HepG2 (cell line): ENCODE data around the gene DSCAML1. TPM values are rescaled to one million over a fixed set of nuclear protein-coding genes. Genes with fewer than 3 reads are reported as not detected.

Experiments
- ATAC-seq: fragments of 200-7000 bp; cut with Tn5 transposase; 3 replicates; pipeline ENCODE4 v1.9.1; 2020; ENCODE audit warnings: mild to moderate bottlenecking, moderate library complexity
- BruUV-seq: library from RNA; stranded (reverse); fragments of 400-500 nt; replicated peaks from 2 replicates; lab custom pipeline; 2021; lab: Mats Ljungman, UMichigan
- CTCF ChIA-PET: fragments of 300-600 bp; formaldehyde crosslinking; extraction: SDS; loops from one replicate; lab custom pipeline; 2021; ENCODE audit warnings: low total read pairs, inconsistent platforms, low intra/inter-chr PET ratio; lab: Yijun Ruan, JAX
- POLR2A ChIA-PET: fragments of 350-600 bp; sonication (Branson Sonifier 250); formaldehyde crosslinking; loops from one replicate; lab custom pipeline; 2020; ENCODE audit warnings: antibody characterized with exemption, inconsistent platforms; lab: Yijun Ruan, JAX
- DNase-seq: peaks from one replicate; pipeline ENCODE4 v3.0.0-alpha.2; 2015; ENCODE audit warnings: low spot score
- FAIRE-seq: peaks from 3 replicates; lab custom pipeline; 2011; peaks lifted over from hg19 to GRCh38; lab: Jason Lieb, UNC
- H2AFZ ChIP-seq: one replicate; pipeline ENCODE4 v1.6.1; 2011; ENCODE audit warnings: low read length, inconsistent platforms
- H3K27ac ChIP-seq: fragments of 300-600 bp; 3 replicates; pipeline ENCODE4 v1.8.0; 2011; ENCODE audit warnings: mixed run types, mild to moderate bottlenecking, mixed read lengths, low read length, inconsistent platforms; ENCODE audit not compliant: insufficient read depth; ENCODE audit errors: extremely low read length
- H3K27me3 ChIP-seq, 2 experiments: fragments of 200-600 bp in 1 of 2; 2 replicates in 1 of 2; 3 replicates in 1 of 2; pipeline versions ENCODE4 v1.6.0 to v1.8.0; 2011; ENCODE audit warnings: low read length in 2 of 2, mild to moderate bottlenecking in 2 of 2, moderate library complexity in 2 of 2, inconsistent platforms in 1 of 2; ENCODE audit not compliant: insufficient read depth in 2 of 2, control insufficient read depth in 1 of 2
- H3K36me3 ChIP-seq, 2 experiments: fragments of 200-600 bp in 1 of 2; replicated peaks in 1 of 2; 2 replicates in 1 of 2; 3 replicates in 1 of 2; pipeline versions ENCODE4 v1.5.1 to v1.8.0; 2011; ENCODE audit warnings: low read length in 2 of 2, inconsistent platforms in 1 of 2; ENCODE audit not compliant: insufficient read depth in 2 of 2, control insufficient read depth in 1 of 2
- H3K4me1 ChIP-seq: 2 replicates; pipeline ENCODE4 v1.5.1; 2012; ENCODE audit warnings: low read length, inconsistent platforms; ENCODE audit not compliant: insufficient read depth
- H3K4me2 ChIP-seq: 2 replicates; pipeline ENCODE4 v1.6.0; 2011; ENCODE audit warnings: low read depth, low read length, inconsistent platforms
- H3K4me3 ChIP-seq, 3 experiments: fragments of 200-600 bp in 1 of 3; sonication (generic), shearing (Covaris generic) in 1 of 3; replicated peaks in 1 of 3; 2 replicates each; pipeline ENCODE4 v1.5.1; 2011 to 2016; ENCODE audit warnings: low read length in 3 of 3, inconsistent platforms in 2 of 3, low read depth in 2 of 3, mild to moderate bottlenecking in 2 of 3, control low read depth in 1 of 3, mixed read lengths in 1 of 3; ENCODE audit not compliant: insufficient read depth in 1 of 3
- H3K79me2 ChIP-seq: one replicate; pipeline ENCODE4 v1.6.1; 2011; ENCODE audit warnings: low read length, inconsistent platforms; ENCODE audit not compliant: insufficient read depth
- H3K9ac ChIP-seq: 2 replicates; pipeline ENCODE4 v1.6.0; 2011; ENCODE audit warnings: mild to moderate bottlenecking, low read depth, low read length, inconsistent platforms; ENCODE audit not compliant: insufficient read depth
- H3K9me3 ChIP-seq: 2 replicates; pipeline ENCODE4 v1.5.1; 2012; ENCODE audit warnings: mild to moderate bottlenecking, low read length
- H4K20me1 ChIP-seq: 2 replicates; pipeline ENCODE4 v1.6.0; 2011; ENCODE audit warnings: inconsistent platforms, mild to moderate bottlenecking, low read length, moderate library complexity; ENCODE audit not compliant: insufficient read depth
- FOSL1 ChIP-seq: sonication (generic); formaldehyde crosslinking; IDR thresholded peaks from 2 replicates; pipeline ENCODE4 v1.9.0; 2021; ENCODE audit warnings: missing genetic modification reagents, borderline replicate concordance
- MLXIP ChIP-seq: sonication (generic); formaldehyde crosslinking; IDR thresholded peaks from 2 replicates; pipeline ENCODE4 v1.9.0; 2021; ENCODE audit warnings: missing genetic modification reagents, borderline replicate concordance
- MTF2 ChIP-seq: sonication (generic); formaldehyde crosslinking; IDR thresholded peaks from 2 replicates; pipeline ENCODE4 v1.5.0; 2020; ENCODE audit warnings: missing genetic modification reagents, borderline replicate concordance
- SMAD1 ChIP-seq: sonication (generic); formaldehyde crosslinking; IDR thresholded peaks from 2 replicates; pipeline ENCODE4 v1.4.0; 2020; ENCODE audit warnings: missing genetic modification reagents, low read depth, mild to moderate bottlenecking, borderline replicate concordance
- SMAD3 ChIP-seq: sonication (generic); formaldehyde crosslinking; IDR thresholded peaks from 2 replicates; pipeline ENCODE4 v1.4.0; 2020; ENCODE audit warnings: missing genetic modification reagents
- ZNF136 ChIP-seq: sonication (generic); formaldehyde crosslinking; IDR thresholded peaks from 2 replicates; pipeline ENCODE4 v1.8.1; 2022; ENCODE audit warnings: low read depth, mild to moderate bottlenecking, moderate library complexity, missing genetic modification reagents
- ZNF619 ChIP-seq: sonication (generic); formaldehyde crosslinking; IDR thresholded peaks from 2 replicates; pipeline ENCODE4 v1.4.0; 2020; ENCODE audit warnings: mild to moderate bottlenecking, missing genetic modification reagents
- ZNF839 ChIP-seq: sonication (generic); formaldehyde crosslinking; IDR thresholded peaks from 2 replicates; pipeline ENCODE4 v1.4.0; 2020; ENCODE audit warnings: missing genetic modification reagents, mild to moderate bottlenecking, borderline replicate concordance
- WGBS: methylation state at CpG from one replicate; pipeline ENCODE4 v1.1.6; 2017; ENCODE audit warnings: low lambda C conversion rate; 5-methylcytosine and 5-hydroxymethylcytosine counted together
- in situ Hi-C: cut with HindIII; loops from 2 replicates; pipeline ENCODE4 v1.10.0; 2017; ENCODE audit warnings: low pct_unique_long_range_greater_than_20kb; ENCODE audit not compliant: extremely low pct_ligation_motif_present
- intact Hi-C: fragments of 100-400 bp; cut with micrococcal nuclease; formaldehyde crosslinking; loops from one replicate; pipeline ENCODE4 v1.10.0; 2022; ENCODE audit not compliant: unreplicated experiment
- polyA plus RNA-seq, 8 experiments: library from polyadenylated mRNA; depleted of rRNA in 3 of 8; stranded (reverse) in 7 of 8; unstranded in 1 of 8; fragments of >200 nt; fragmentation: Illumina TruSeq in 4 of 8; extraction: Trizol in 4 of 8; gene quantifications; 2 replicates each; pipeline versions ENCODE4 v1.2.1 to v1.2.3, GENCODE V29; 2011 to 2016; ENCODE audit warnings: low read depth in 4 of 8, missing spikeins in 1 of 8, mixed read lengths in 1 of 8; ENCODE audit not compliant: insufficient read depth in 1 of 8
- total RNA-seq, 5 experiments: library from RNA; depleted of rRNA; stranded (reverse); fragments of >200 nt; fragmentation: Illumina TruSeq; extraction: Trizol; gene quantifications; 2 replicates each; pipeline ENCODE4 v1.2.3, GENCODE V29; 2016; ENCODE audit warnings: low read depth in 1 of 5

The DSCAML1 gene
- total and polyA plus RNA-seq, 2 of the 13 experiments (the other 11 are each of a cell fraction or from before 2014, with no cell fraction given) = 0.29 to 0.40 TPM

- no peak for ATAC-seq
- H3K4me3 ChIP-seq = no peak overlapping the region
- no peak for TF ChIP-seq SMAD1 (CRISPR knock-in tag)
- TF ChIP-seq SMAD3 (CRISPR knock-in tag) = no peak
- no peak for TF ChIP-seq MLXIP
- no peak for TF ChIP-seq ZNF619 (CRISPR knock-in tag)
- TF ChIP-seq FOSL1 = no peak
- no peak for TF ChIP-seq ZNF136
- no peak for TF ChIP-seq MTF2
- no peak for TF ChIP-seq ZNF839
- TF ChIP-seq, all 625 proteins: peak for 0
- Histone ChIP-seq H3K27ac (no peak overlapping the region), H2AFZ (no peak overlapping the region), H3K27me3 (peaks cover 5 to 10% of the 10 kb centered on the region in 2 experiments; a peak in 3 of 5 replicates), H3K9ac (no peak overlapping the region), H3K4me1 (peaks cover 19% of the 10 kb centered on the region), H3K79me2 (no peaks in the 10 kb centered on the region), H4K20me1 (0 out of 2 replicates have a peak, but pooled peaks cover 4% of the 10 kb centered on the region), H3K9me3 (no peaks in the 10 kb centered on the region), H3K36me3 (no peaks in the 10 kb centered on the region), H3K4me2 (no peak overlapping the region)
- BruUV-seq = no TSS peak
- FAIRE-seq (no peak), DNase-seq (no peak)
- intact Hi-C loops = no loop called here
- CTCF ChIA-PET = no interaction called here
- POLR2A ChIA-PET = no interaction called here
- 45% methylated on average over 7 of the region's 8 CpGs for WGBS
- in situ Hi-C loops = no loop called here
Measured at GRCh38 chr11:117715801-117716200, 81.2 kb downstream of the DSCAML1 start.
